SU-DHL-6 (cell line): ENCODE data around the gene CA5B.

Experiments
- EZH2phosphoT487 ChIP-seq: fragments of 200-600 bp; sonication (generic), shearing (Covaris generic); conservative IDR thresholded peaks from 2 replicates; pipeline ENCODE4 v1.6.1; 2018; ENCODE audit warnings: mild to moderate bottlenecking, antibody characterized with exemption, low read length, moderate library complexity, mixed read lengths
- TF ChIP-seq, protein P1 (sequence below): fragments of 200-600 bp; sonication (generic); IDR thresholded peaks from one replicate; pipeline ENCODE4 v1.5.1; 2017; ENCODE audit warnings: antibody characterized with exemption, mild to moderate bottlenecking, low read length, moderate library complexity; ENCODE audit not compliant: insufficient read depth, poor library complexity, severe bottlenecking

DNA sequence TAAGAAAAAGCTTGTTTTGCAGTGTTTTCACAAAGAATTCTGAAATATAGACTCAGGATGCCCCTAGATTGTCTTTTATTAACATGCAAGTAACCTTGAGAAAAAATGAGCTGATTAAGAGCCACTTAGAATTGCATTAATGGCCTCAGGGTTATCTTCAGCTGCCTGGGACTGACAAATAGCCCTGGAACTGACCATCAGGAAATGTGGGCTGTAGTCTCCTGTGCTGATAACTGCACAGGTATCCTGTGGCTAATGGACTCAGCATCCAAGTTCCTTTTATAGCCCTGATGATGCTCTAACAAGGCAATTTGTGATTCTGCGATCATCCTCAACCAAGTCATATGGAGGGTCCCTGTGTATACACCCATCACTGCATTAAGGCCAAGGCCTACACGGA, 17.0 kb downstream of the CA5B start:
- TF ChIP-seq, protein P1, sequence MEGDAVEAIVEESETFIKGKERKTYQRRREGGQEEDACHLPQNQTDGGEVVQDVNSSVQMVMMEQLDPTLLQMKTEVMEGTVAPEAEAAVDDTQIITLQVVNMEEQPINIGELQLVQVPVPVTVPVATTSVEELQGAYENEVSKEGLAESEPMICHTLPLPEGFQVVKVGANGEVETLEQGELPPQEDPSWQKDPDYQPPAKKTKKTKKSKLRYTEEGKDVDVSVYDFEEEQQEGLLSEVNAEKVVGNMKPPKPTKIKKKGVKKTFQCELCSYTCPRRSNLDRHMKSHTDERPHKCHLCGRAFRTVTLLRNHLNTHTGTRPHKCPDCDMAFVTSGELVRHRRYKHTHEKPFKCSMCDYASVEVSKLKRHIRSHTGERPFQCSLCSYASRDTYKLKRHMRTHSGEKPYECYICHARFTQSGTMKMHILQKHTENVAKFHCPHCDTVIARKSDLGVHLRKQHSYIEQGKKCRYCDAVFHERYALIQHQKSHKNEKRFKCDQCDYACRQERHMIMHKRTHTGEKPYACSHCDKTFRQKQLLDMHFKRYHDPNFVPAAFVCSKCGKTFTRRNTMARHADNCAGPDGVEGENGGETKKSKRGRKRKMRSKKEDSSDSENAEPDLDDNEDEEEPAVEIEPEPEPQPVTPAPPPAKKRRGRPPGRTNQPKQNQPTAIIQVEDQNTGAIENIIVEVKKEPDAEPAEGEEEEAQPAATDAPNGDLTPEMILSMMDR, result no peak
- TF ChIP-seq EZH2phosphoT487, result no peak
